ELF-1 (cell line): ENCODE measurements around the gene OSER1.
"Not testable (repeated sequence)": the region's sequence is repeated elsewhere in the genome, so short reads cannot be mapped to it uniquely, and the experiment has no call there.

Experiments used
- DNase-seq: peaks from one replicate; pipeline ENCODE4 v3.0.0-alpha.2; 2016; ENCODE audit warnings: low read depth, low spot score

Gene OSER1

DNA sequence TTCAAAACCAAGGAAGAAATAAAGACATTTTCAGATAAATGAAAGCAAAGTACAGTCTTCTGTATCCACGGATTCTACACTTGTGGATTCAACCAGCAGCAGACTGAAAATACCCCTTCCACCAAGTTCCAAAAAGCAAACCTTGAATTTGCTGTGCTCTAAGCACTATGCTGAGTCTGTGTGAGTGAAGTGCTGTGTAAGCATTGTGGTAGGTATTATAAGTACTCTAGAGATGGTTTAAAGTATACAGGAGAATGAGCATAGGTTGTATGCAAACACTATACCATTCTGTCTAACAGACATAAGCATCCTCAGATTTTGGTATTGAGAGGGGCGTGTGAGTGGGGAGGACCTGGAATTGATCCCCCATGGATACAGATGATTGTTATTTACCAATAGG, 9.6 kb downstream of the OSER1 start:
- no peak for DNase-seq

DNA sequence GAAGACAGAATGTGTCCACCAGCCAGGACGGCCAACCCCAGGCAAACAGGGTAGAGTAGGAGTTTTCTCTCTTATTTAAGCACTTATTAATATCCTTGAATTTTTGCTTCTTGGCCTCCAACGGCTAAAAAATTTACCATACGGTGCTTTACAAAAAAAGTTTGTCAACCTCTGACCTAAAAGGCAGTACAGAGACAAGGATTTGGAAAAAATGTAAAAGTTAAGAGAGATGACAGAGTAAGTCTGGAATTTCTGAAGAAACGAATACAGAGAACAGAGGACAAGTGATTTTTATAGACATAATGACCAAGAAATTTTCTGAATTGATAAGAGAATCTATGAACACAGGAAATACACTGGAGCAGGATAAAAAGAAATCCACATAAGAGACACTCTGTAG, 10.2 kb downstream of the OSER1 start:
- DNase-seq, result no peak

DNA sequence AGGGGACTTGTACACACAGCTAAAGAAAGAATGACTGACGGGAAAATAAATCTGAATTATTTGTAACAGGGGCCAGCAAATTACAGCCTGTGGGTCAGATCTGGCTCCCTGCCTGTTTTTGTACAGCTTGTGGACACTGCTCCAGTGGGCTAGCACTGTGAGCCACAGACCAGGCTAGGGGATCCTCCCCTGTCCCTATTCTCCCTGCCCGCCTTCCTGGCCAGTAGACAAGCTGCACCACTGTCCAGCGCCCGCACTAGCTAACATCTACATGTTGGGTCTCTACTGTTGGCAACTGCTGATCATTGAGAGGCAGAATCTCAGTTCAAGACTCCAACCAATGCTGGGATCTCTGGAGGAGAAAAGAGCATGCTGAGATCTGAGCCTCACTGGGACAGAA, 10.7 kb downstream of the OSER1 start:
- DNase-seq, result no peak

DNA sequence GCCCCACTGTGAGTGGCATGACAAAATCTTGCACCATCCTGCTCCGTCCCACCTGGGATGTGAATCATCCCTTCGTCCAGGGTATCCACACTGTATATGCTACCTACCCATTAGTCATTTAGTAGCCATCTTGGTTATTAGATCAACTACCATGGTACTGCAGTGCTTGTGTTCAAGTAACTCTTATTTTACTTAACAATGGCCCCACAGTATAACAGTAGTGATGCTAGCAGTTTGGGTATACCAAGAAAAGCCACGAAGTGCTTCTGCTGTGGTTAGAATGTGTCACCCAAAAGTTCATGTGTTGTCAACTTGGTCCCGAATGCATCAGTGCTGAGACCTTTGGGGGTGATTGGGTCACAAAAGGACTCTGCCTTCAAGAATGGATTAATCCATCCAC, 11.7 kb downstream of the OSER1 start:
- no peak for DNase-seq

DNA sequence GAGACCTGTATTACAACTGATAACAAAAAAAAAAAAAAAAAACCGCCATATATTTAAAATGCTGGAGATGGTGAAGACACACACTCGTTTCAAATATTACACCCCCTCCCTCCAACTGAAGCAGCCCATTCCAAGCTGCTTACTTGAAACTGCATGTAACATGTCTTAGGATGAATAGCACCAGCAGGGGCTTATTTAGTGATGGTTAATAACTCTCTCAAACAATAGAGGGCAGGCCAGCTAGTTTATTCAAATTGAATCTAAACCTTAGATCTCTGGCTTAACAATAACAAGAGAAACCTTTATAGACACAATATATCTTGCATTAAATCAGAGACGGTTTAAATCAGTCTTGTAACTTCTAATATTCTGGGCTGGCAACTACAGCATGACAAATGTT, 14.3 kb downstream of the OSER1 start:
- no peak for DNase-seq

DNA sequence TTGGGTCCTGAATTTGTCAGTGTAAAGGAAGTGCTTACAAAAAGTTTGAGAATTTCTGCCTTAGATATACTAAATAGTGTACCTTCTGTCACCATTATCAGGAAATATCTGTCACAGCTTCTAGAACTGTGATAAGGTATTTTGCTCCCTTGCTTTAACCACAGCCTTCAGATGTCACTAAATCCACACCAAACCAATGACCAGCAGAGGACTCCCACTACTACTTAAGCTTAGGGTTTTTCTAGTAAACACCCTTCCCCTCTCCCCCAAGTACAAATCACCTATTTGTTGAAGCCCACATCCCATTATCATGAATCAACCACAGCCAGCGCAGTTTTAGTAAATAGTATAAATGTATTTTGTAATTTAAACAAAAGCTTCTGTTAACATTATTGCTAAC, 15.0 kb downstream of the OSER1 start:
- no peak for DNase-seq

DNA sequence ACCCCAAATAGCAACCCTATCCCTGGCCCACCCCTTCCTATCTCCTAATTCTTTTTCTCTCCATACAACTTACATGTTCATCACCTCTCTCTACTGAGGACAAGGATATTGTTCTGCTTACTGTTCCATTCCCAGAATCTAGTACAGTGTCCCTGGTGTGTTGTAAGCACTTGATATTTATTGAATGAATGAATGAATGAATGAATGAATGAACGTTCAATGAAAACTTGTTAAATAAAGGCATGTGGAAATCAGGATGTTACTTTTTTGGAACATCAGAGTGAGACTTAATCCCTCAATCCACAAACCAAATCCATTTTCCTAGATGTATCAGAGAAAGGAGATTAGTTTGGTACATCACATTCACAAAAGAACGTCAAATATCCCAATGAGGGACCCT, 16.8 kb downstream of the OSER1 start:
- no peak for DNase-seq

DNA sequence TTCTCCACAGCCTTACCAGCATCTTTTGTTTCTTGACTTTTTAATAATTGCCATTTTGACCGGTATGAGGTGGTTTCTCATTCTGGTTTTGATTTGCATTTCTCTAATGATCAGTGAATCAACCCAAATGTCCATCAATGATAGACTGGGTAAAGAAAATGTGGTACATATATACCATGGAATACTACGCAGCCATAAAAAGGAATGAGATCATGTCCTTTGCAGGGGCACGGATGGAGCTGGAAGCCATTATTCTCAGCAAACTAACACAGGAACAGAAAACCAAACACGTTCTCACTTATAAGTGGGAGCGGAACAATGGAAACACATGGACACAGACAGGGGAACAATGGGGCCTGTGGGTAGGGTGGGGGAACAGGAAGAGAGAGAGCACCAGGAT, 18.9 kb downstream of the OSER1 start:
- DNase-seq, result not testable (repeated sequence)

DNA sequence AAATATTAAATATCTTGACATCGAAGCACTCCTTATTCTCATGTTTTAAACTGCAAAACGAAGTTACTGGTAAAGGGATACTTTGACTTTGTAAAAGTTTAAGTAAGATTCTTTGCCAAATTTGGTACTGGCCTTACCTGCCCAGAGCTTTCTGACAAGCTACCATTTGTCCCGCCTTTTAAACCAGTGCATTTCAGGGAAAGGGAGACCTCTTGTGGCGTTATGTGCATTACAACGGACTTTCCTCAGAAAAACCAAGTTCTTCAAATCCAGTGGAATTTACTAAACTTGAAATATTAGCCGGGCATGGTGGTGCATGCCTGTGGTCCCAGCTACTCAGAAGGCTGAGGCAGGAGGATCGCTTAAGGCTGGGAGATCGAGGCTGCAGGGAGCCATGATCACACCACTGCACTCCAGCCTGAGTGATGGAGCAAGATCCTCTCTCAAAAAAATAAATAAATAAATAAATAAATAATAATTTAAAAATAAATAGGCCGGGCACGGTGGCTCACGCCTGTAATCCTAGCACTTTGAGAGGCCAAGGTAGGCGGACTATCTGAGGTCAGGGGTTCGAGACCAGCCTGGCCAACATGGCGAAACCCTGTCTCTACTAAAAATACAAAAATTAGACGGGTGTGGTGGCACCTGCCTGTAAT, 20.2 kb downstream of the OSER1 start:
- DNase-seq, result peak; percentile 83

DNA sequence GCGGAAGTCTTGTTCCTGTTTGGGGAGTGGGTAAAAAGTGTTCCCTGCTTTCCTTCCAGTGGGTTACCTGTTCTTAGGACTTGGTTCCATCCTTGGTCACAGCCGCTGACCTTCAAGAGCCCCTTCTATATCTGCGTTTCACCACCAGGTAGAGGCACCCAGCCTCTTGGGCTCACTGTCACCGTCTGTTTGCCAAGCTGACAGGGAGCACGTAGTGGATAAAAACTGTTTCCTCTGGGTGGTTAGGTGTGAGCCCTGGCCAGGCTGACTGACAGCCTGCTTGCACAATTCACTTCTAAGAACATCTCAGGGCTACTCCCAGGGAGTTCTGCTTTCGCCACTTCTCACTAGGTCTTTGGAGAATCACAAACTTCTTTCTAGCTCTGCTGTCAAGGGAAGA, 21.8 kb downstream of the OSER1 start:
- peak; percentile 26 for DNase-seq

DNA sequence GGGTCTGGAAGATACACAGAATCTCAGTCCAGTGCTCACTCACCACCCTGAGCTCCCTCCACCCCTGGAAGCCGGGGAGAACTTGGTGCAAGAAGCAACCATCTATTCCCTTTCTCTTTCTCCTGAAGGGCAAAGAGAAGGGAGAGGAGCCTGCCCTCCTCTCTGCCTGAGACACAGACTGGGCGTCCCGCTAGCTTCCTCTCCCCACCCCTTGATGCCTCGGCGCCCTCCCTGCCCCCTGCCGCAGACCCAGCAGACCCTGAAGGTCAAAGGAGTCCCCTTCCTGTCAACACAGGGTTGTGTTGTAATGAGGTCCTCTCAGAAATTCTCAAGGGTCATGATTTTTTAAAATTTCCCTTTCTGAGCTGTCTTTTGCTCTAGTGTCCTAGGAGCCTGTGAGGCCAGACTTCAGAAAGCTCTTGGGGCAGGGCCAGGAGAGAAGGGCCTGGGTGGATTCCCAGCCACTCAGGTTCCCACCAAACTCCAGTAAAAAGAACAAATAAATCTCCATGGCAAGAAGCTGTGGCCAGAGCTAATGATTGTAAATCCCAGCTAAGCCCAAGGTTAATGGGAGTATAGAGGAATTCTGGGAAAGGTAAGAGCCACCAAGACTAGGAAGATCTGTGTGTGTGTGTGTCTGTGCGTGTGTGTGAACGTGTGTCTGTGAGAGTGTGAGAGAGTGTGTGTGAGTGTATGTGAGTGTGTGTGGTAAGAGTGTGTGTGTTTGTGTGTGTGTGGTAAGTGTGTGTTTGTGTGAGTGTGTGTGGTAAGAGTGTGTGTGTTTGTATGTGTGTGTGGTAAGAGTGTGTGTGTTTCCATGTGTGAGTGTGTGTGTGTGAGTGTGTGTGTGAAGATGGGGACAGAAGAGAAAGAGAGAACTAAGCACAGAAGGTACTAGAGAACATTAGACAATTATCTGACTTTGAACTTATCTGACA, 22.5 kb downstream of the OSER1 start:
- DNase-seq, result peak; percentile 27

DNA sequence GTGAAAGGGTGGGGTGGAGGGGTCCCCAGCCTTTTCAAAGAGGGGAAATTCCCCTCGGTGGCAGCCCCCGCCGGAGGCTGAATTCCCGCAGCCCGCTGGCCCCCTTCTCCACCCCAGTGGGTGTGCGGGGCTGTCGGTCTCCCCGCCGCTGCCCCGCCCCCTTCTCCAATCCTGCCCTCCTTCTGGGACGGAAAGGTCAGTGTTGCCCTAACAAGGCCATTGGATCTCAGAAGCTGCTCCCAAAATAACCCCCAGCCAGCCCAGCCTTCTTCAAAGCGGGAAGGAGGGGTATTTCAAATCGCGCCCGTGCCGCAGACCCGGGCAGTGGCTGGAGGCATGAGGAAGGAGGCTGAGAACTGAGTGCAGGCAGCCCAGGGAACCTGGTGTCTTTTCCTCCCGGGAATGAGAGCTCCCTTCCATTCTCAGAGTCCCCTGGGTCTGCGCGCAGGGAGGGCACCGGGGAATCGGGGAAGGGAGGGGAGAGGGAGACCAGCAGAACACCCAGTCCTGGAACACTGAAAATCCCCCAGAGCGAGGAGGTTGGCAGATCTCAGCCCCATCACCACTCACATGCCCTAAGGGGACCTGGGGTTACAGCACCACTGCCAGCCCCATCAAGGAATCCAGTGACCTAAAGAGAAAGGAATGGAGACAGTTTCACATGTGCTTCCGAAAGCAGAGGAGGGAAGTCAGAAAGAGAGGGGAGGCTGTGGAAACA, 23.4 kb downstream of the OSER1 start, which contains the start of gene JPH2:
JPH2 (minus strand) TSS at position 135 of the 718 bp plus-strand sequence. CDS start 483 bp downstream, outside the sequence.
- peak; percentile 91 for DNase-seq

DNA sequence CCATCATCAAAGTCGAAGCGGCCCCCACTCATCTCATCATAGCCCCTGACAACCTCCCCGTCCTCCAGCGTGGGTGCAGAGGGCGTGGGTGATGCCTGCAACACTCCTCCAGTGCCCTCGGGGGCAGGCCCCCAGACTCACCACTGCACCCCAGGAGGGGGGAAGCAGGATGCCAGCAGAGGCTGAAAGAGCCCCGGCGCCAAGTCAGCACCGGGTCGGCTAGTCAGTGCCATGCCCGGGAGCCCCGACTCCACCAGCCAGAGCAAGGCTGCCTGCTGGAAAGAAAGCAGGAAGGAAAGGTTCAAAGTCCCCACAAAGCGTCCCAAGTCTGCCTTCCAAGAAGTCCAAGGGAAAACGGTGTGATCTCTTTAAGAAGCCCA, 23.9 kb downstream of the OSER1 start:
- no peak for DNase-seq

DNA sequence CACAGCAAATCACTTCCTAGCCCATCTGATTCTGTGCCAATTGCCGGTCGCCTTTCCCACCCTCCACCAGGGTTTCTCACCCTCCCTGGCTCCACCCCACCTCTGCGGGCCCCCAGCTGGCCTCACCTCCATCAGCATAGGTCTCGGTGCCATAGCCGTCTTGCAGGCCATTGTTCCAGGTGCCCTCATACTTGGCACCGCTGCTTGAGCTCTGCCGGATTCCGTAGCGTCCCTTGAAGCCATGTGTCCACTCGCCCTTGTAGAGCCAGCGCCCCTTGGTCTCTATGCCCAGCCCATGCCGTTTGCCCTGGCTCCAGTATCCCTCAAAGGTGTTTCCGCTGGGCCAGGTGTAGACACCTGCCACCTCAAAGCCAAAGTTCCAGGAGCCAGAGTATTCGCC, 24.4 kb downstream of the OSER1 start:
- no peak for DNase-seq

DNA sequence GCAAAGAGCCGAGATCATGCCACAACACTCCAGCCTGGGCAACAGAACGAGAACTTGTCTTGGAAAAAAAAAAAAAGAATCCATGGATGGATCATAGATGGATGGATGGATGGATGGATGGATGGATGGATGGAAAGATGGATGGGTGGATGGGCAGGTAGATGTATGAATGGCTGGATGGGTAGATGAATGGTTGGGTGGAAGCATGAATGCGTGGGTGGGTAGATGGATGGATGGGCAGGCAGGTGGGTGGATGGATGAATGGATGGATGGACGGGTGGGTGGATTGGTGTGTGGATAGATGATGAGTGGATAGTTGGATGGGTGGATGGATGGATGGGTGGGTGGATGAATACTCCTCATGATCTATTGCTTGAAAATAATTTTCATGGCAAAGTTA, 25.0 kb downstream of the OSER1 start:
- no peak for DNase-seq

DNA sequence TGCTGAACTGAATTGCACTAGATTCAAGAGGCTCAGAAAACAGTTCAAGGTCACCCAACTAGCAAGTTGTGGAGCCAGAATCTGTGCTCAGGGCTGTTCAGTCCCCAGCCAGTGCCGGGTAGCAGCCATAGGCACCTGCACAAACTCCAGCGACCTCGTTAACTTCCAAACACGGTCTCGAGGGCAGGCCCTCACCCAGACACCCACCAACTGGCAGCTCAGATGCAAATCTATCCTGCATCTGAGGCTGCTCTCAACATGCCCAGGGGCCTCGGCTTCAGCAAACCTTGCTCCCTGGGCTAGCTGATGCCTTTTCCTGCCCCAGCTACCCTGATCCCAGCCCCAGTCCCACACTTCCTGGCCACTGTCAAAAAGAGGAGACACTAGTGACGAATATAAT, 27.3 kb downstream of the OSER1 start:
- DNase-seq, result no peak

DNA sequence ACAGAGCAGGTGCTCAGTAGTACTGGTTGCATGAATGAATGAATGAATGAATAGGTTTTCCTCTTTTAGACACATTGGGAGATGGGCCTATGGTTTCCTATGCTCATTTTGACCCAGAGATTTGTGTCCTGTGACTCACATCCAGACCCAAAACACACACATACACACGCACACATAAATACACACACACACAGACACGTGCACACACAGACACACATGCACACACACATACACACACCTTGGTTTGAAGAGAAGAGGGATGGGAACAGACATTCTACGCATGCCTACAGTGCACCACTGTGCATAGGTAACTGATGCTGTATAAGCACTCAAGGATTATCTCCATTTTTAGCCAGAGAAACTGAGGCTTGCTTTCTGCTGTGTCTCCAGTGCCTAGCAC, 27.7 kb downstream of the OSER1 start:
- no peak for DNase-seq

DNA sequence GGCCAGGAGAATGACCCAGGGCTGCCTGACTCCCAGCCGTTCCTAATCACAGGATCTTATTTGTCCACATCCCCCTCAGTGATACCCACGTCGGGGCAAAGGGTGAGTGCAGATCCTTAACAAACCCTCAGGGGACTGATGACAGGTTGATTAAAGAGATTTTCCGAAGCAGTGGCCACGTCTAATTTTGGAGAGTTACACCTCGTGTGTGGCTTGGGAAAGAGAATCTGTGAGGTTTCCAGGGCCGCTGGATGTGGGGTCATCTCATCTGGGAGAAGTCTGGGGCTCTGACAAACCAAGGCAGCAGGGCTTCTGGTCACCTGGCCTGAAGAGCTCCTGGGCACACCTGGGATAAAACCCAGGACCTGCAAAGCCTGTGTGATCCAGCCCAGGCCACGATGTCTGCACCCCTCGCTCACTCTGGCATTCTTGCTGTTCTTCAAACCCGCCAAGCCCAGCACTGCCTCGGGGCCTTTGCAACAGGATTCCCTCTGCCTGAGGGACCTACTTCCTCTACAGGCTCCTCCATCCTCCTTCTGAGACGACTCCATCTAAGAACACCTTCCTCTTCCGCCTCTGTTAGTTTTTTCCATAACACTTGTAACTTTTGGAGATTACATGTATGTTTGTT, 28.3 kb downstream of the OSER1 start:
- peak; percentile 79 for DNase-seq

DNA sequence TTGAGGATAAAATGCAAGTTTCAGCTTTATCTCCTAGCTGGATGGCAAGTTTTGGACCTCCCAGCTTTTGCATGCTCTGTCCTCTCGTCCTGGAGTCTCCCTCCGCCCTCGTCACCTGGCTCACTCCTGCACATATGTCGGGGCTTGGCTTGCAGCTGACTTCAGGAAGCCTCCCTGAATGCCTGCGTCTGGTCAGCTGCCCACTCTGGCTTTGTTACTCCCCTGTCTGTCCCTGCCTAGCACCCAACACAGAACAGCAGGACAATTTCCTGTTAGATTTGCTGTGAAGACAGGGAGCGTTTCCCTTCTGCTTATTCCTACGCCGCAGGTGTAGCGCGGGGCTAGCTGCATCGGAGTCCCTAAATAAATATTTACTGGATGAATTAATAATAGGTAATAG, 29.0 kb downstream of the OSER1 start:
- peak; percentile 28 for DNase-seq

DNA sequence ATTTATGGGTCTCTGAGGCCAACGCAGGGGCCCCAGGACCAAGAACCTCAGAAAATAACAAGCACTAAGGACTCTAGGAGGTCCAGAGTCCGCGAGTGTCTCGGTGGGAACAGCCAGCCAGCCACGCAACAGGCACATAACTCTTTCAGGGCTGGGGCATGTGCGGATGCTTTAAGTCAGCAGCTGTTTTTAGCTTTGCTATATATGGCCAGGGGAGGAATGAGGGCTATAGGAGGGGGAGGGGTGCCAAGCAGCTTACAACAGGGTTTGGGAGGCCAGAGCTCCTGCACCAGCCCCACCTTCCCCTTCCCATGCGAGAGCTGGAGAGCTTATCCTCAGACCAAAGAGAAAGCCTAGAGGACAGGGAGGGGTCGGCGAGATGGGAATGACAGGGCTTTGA, 29.8 kb downstream of the OSER1 start:
- DNase-seq, result peak; percentile 90

DNA sequence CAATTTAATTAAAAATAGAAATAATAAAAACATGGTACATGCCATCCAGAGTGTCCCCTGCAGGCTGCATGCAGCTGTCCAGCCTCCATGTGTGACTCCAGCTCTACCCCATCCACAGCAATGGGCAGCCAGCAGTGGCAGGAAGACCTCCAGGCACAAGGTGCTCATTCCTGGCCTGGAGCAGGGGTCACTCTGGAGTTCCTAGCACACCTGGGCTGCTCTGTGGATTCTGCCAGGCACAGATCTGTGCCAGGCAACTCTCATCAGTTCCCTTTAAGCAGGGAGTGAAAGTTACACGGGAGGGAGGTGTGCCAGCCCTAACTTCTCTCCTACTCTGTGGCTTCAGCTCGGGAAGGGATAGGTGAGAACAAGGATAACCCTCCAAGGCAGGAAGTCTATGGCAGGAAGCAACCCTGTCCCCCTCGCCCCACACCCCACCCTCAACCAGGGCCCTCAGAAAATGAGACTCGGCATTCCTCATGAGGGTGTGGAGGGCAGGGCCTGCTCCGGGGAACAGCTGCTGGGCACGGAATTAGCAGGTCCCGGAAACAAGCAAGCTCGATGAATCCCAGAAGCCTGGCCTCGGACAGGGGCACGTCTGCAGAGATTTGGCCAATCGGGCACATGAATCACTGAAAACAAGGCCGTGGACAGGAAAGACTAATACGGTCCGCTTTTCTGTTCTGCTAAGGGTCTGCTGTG, 33.6 kb downstream of the OSER1 start:
- peak; percentile 45 for DNase-seq
